GM23248 (cell line): Measurements from ENCODE around the gene CYBB.

Experiments used
- EZH2 ChIP-seq: fragments of 200-600 bp; sonication (generic); IDR thresholded peaks from 2 replicates; pipeline ENCODE4 v1.6.1; 2018; ENCODE audit warnings: antibody characterized with exemption, mild to moderate bottlenecking; ENCODE audit not compliant: insufficient read depth, poor library complexity, severe bottlenecking
- EZH2phosphoT487 ChIP-seq: fragments of 200-600 bp; sonication (generic); IDR thresholded peaks from 2 replicates; pipeline ENCODE4 v1.6.1; 2018; ENCODE audit warnings: antibody characterized with exemption, moderate library complexity, mild to moderate bottlenecking, low read depth; ENCODE audit not compliant: insufficient read depth

GRCh38 chrX:37796805-37797204, 16.9 kb downstream of the CYBB start:
- TF ChIP-seq EZH2 (no peak), EZH2phosphoT487 (no peak)
